ENCODE data around the gene ITGB4.

The ITGB4 gene

GRCh38 chr17:75704963-75705875 lies 16.0 kb upstream of the ITGB4 start:
- no peak overlapping the region for H3K4me3 ChIP-seq (replicated peaks; ENCODE audit: low read depth, low read length)
- no peak for DNase-seq (ENCODE audit: extremely low read depth, low read depth)
- TF ChIP-seq CTCF (IDR thresholded peaks at IDR 0.05; ENCODE audit: low read depth, low read length, missing control alignments) = no peak

- DNase-seq (ENCODE audit: extremely low read depth, low read depth) = no peak
- TF ChIP-seq CTCF (IDR thresholded peaks at IDR 0.05; ENCODE audit: low read depth, low read length, missing control alignments) = no peak
- no peak overlapping the region for H3K4me3 ChIP-seq (replicated peaks; ENCODE audit: low read depth, low read length)
Observed at GRCh38 chr17:75706042-75706728, 15.1 kb upstream of the ITGB4 start.

GRCh38 chr17:75707079-75707571 lies 14.1 kb upstream of the ITGB4 start:
- H3K4me3 ChIP-seq (replicated peaks; ENCODE audit: low read depth, low read length) = no peak overlapping the region
- no peak for DNase-seq (ENCODE audit: extremely low read depth, low read depth)
- TF ChIP-seq CTCF (IDR thresholded peaks at IDR 0.05; ENCODE audit: low read depth, low read length, missing control alignments) = no peak

GRCh38 chr17:75712446-75712845 lies 8.8 kb upstream of the ITGB4 start:
- no peak overlapping the region for H3K4me3 ChIP-seq (replicated peaks; ENCODE audit: low read depth, low read length)
- no peak for TF ChIP-seq CTCF (IDR thresholded peaks at IDR 0.05; ENCODE audit: low read depth, low read length, missing control alignments)
- DNase-seq (ENCODE audit: extremely low read depth, low read depth) = no peak

GRCh38 chr17:75719732-75720131 lies 1.5 kb upstream of the ITGB4 start:
- H3K4me3 ChIP-seq (replicated peaks; ENCODE audit: low read depth, low read length) = no peak overlapping the region
- DNase-seq (ENCODE audit: extremely low read depth, low read depth) = no peak
- TF ChIP-seq CTCF (IDR thresholded peaks at IDR 0.05; ENCODE audit: low read depth, low read length, missing control alignments) = no peak

GRCh38 chr17:75721463-75722011 lies 278 bp downstream of the ITGB4 start:
- no peak for DNase-seq (ENCODE audit: extremely low read depth, low read depth)
- no peak overlapping the region for H3K4me3 ChIP-seq (replicated peaks; ENCODE audit: low read depth, low read length)
- TF ChIP-seq CTCF (IDR thresholded peaks at IDR 0.05; ENCODE audit: low read depth, low read length, missing control alignments) = no peak
